Keratinocyte (primary cell): ENCODE data around the gene NTNG1. TPM values are rescaled to one million over a fixed set of nuclear protein-coding genes. Genes with fewer than 3 reads are reported as not detected.

Source experiments
- DNase-seq: peaks from one replicate; pipeline ENCODE4 v3.0.0-alpha.2; 2011; ENCODE audit warnings: low read depth, missing footprints, low spot score
- FAIRE-seq: peaks from 2 replicates; lab custom pipeline; 2011; peaks lifted over from hg19 to GRCh38; lab: Jason Lieb, UNC
- H2AFZ ChIP-seq: 2 replicates; pipeline ENCODE4 v1.6.0; 2012; ENCODE audit warnings: low read length, control low read depth, inconsistent platforms; ENCODE audit not compliant: control insufficient read depth
- H3K27ac ChIP-seq: 2 replicates; pipeline ENCODE4 v1.5.1; 2011; ENCODE audit warnings: low read length; ENCODE audit not compliant: control insufficient read depth, insufficient read depth
- H3K27me3 ChIP-seq: 3 replicates; pipeline ENCODE4 v1.6.0; 2011; ENCODE audit warnings: low read length; ENCODE audit not compliant: control insufficient read depth, insufficient read depth; ENCODE audit errors: extremely low read depth
- H3K36me3 ChIP-seq, 2 experiments: 2 replicates in 1 of 2; 3 replicates in 1 of 2; pipeline ENCODE4 v1.5.1; 2011; ENCODE audit warnings: low read length in 2 of 2, mild to moderate bottlenecking in 1 of 2; ENCODE audit not compliant: control insufficient read depth in 2 of 2, insufficient read depth in 2 of 2; ENCODE audit errors: extremely low read depth in 1 of 2
- H3K4me1 ChIP-seq: 3 replicates; pipeline ENCODE4 v1.5.1; 2011; ENCODE audit warnings: low read length; ENCODE audit not compliant: control insufficient read depth, insufficient read depth; ENCODE audit errors: extremely low read depth
- H3K4me2 ChIP-seq: 3 replicates; pipeline ENCODE4 v1.6.0; 2011; ENCODE audit warnings: low read depth, low read length; ENCODE audit not compliant: control insufficient read depth, insufficient read depth; ENCODE audit errors: extremely low read depth
- H3K4me3 ChIP-seq, 3 experiments: fragments of 200-600 bp in 1 of 3; sonication (generic) in 1 of 3; 2 replicates in 2 of 3; 3 replicates in 1 of 3; pipeline ENCODE4 v1.5.1; 2011 to 2016; ENCODE audit warnings: low read length in 3 of 3, mild to moderate bottlenecking in 3 of 3, control low read depth in 2 of 3, inconsistent platforms in 1 of 3, low read depth in 1 of 3, mixed read lengths in 1 of 3, mixed run types in 1 of 3, moderate library complexity in 1 of 3; ENCODE audit not compliant: control insufficient read depth in 2 of 3, insufficient read depth in 2 of 3; ENCODE audit errors: extremely low read depth in 1 of 3
- H3K79me2 ChIP-seq: 2 replicates; pipeline ENCODE4 v1.6.0; 2012; ENCODE audit warnings: low read length; ENCODE audit not compliant: control insufficient read depth, insufficient read depth
- H3K9ac ChIP-seq: 3 replicates; pipeline ENCODE4 v1.6.0; 2011; ENCODE audit warnings: low read length; ENCODE audit not compliant: control insufficient read depth, insufficient read depth; ENCODE audit errors: extremely low read depth
- H3K9me1 ChIP-seq: 3 replicates; pipeline ENCODE4 v1.6.0; 2011; ENCODE audit warnings: low read length; ENCODE audit not compliant: control insufficient read depth, insufficient read depth; ENCODE audit errors: extremely low read depth
- H3K9me3 ChIP-seq: 2 replicates; pipeline ENCODE4 v1.5.1; 2012; ENCODE audit warnings: low read depth, low read length; ENCODE audit not compliant: control insufficient read depth
- H4K20me1 ChIP-seq: 3 replicates; pipeline ENCODE4 v1.6.0; 2011; ENCODE audit warnings: low read length; ENCODE audit not compliant: control insufficient read depth, insufficient read depth; ENCODE audit errors: extremely low read depth
- CTCF ChIP-seq, 3 experiments: IDR thresholded peaks in 1 of 3; conservative IDR thresholded peaks in 1 of 3; optimal IDR thresholded peaks in 1 of 3; 2 replicates in 2 of 3; 3 replicates in 1 of 3; pipeline versions ENCODE3 to v1.5.1; 2011; ENCODE audit warnings: low read length in 3 of 3, mild to moderate bottlenecking in 3 of 3, moderate library complexity in 2 of 3, control low read depth in 1 of 3, inconsistent platforms in 1 of 3; ENCODE audit not compliant: insufficient read depth in 2 of 3; ENCODE audit errors: extremely low read depth in 1 of 3
- EZH2 ChIP-seq: IDR thresholded peaks from one replicate; pipeline ENCODE4 v1.6.1; 2012; ENCODE audit warnings: inconsistent platforms, mild to moderate bottlenecking, low read length, moderate library complexity
- dilution Hi-C: fragments of 300-500 bp; cut with MboI; formaldehyde crosslinking; loops from one replicate; pipeline ENCODE4 v1.7.0; 2020; ENCODE audit warnings: low sequenced_read_pairs; ENCODE audit not compliant: extremely low pct_ligation_motif_present
- polyA plus RNA-seq, 5 experiments: library from polyadenylated mRNA; depleted of rRNA in 3 of 5; stranded (reverse) in 3 of 5; stranded (forward) in 1 of 5; unstranded in 1 of 5; fragments of >200 nt; gene quantifications; 1 replicate in 1 of 5; 2 replicates in 3 of 5; 3 replicates in 1 of 5; pipeline versions ENCODE4 v1.2.1 to v1.2.3, GENCODE V29; 2011 to 2012; ENCODE audit warnings: missing spikeins in 2 of 5, low read depth in 1 of 5, low replicate concordance in 1 of 5
- small RNA-seq, 3 experiments: library from RNA; depleted of rRNA; stranded (forward); fragments of <200 nt; gene quantifications; one replicate each; pipeline ENCODE3, GENCODE V24; 2012; ENCODE audit warnings: low read depth in 3 of 3, low replicate concordance in 1 of 3; ENCODE audit not compliant: insufficient read length in 3 of 3

NTNG1 gene
- polyA plus RNA-seq, 1 donor (not counting 4 experiments of a cell fraction or from before 2014, with no cell fraction given) = 8.1 TPM

- peak overlapping the region; percentile 96 for H3K27ac ChIP-seq
Observed at GRCh38 chr1:107532318-107532717, 391.5 kb downstream of the NTNG1 start.

More at GRCh38 chr1:107532318-107532717, 391.5 kb downstream of the NTNG1 start:
- H3K4me3 ChIP-seq = no peak overlapping the region
- H3K27me3 ChIP-seq = no peaks in the 10 kb centered on the region
- H2AFZ ChIP-seq = no peak overlapping the region
- H3K4me1 ChIP-seq = peaks cover 55% of the 10 kb centered on the region
- TF ChIP-seq CTCF (optimal IDR thresholded peaks at IDR 0.05 in 1 of 3, IDR thresholded peaks at IDR 0.05 in 1 of 3, conservative IDR thresholded peaks at IDR 0.05 in 1 of 3; ENCODE audit: extremely low read depth in 1 of 3, insufficient read depth in 2 of 3, low read length in 3 of 3) (no peak), EZH2 (no peak)
- H3K9me3 ChIP-seq = no peaks in the 10 kb centered on the region
- no peak overlapping the region for H3K4me2 ChIP-seq
- no peaks in the 10 kb centered on the region for H3K79me2 ChIP-seq
- no peak for DNase-seq
- H3K9ac ChIP-seq = peak overlapping the region; percentile 26
- no peak for FAIRE-seq
- dilution Hi-C loops = no loop called here
- H3K36me3 ChIP-seq = no peaks in the 10 kb centered on the region
- no peaks in the 10 kb centered on the region for H3K9me1 ChIP-seq
- H4K20me1 ChIP-seq = no peaks in the 10 kb centered on the region

Small RNA genes within 50 kb of the gene (small RNA-seq; reads per million reads assigned to genes)
- 0 reads per million in 3 experiments for gene AC114491.1

Other genes starting within 250 kb of the NTNG1 start
- 7.8 to 12.2 TPM (median 12.0 TPM) in 3 replicates for gene PRMT6, start 84.4 kb upstream of the NTNG1 start, polyA plus RNA-seq